ENCODE measurements around the gene PUM1. TPM values are rescaled to one million over a fixed set of nuclear protein-coding genes. Genes with fewer than 3 reads are reported as not detected.
"Not testable (repeated sequence)": the region's sequence is repeated elsewhere in the genome, so short reads cannot be mapped to it uniquely, and the experiment has no call there.

Gene PUM1
- total RNA-seq, 2 donors from 2014 or later, result 30.9 to 32.3 TPM

DNA sequence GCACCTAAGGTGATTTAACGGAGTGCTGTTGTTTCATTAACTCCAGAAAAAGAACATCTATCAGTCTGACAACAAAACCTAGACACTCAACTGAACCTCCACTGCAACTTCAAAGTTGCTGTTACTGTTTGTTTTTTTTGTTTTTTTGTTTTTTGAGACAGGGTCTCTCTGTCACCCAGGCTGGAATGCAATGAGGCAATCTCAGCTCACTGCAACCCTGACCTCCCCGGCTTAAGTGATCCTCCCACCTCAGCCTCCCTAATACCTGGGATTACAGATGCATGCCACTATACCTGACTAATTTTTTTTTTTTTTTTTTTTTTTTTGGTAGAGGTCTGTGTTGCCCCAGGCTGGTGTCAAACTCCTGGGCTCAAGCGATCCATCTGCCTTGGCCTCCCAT lies 90.3 kb downstream of the PUM1 start:
- DNase-seq (no peak), ATAC-seq (no peak)
- Histone ChIP-seq H3K4me3 (no peak overlapping the region), H3K36me3 (replicated peaks in 1 of 2; ENCODE audit: insufficient read depth in 1 of 2, low read depth in 2 of 2) (peaks cover 0 to 8% of the 10 kb centered on the region in 2 donors), H3K27me3 (no peaks in the 10 kb centered on the region), H3K4me1 (peaks cover 30% of the 10 kb centered on the region), H3K9me3 (no peaks in the 10 kb centered on the region), H3K27ac (peak overlapping the region in 2 of 4 donors; percentile 51 to 74)
- intact Hi-C loops (cut with DNase I), result no loop called here
- WGBS, 2 donors, result 88 to 91% methylated on average over 3 of the region's 3 CpGs
- no peak for TF ChIP-seq POLR2A (IDR thresholded peaks at IDR 0.05)
- TF ChIP-seq, protein P1, sequence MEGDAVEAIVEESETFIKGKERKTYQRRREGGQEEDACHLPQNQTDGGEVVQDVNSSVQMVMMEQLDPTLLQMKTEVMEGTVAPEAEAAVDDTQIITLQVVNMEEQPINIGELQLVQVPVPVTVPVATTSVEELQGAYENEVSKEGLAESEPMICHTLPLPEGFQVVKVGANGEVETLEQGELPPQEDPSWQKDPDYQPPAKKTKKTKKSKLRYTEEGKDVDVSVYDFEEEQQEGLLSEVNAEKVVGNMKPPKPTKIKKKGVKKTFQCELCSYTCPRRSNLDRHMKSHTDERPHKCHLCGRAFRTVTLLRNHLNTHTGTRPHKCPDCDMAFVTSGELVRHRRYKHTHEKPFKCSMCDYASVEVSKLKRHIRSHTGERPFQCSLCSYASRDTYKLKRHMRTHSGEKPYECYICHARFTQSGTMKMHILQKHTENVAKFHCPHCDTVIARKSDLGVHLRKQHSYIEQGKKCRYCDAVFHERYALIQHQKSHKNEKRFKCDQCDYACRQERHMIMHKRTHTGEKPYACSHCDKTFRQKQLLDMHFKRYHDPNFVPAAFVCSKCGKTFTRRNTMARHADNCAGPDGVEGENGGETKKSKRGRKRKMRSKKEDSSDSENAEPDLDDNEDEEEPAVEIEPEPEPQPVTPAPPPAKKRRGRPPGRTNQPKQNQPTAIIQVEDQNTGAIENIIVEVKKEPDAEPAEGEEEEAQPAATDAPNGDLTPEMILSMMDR (IDR thresholded peaks at IDR 0.05), result no peak

GRCh38 chr1:30974536-30974935 lies 91.0 kb downstream of the PUM1 start:
- DNase-seq, result no peak
- no peak overlapping the region for H3K27ac ChIP-seq

GRCh38 chr1:30972349-30972748 lies 93.2 kb downstream of the PUM1 start:
- H3K36me3 ChIP-seq (replicated peaks in 1 of 2; ENCODE audit: insufficient read depth in 1 of 2, low read depth in 2 of 2); H3K4me3 ChIP-seq; intact Hi-C loops (cut with DNase I); ATAC-seq; H3K27me3 ChIP-seq; DNase-seq; H3K9me3 ChIP-seq; H3K27ac ChIP-seq: not testable (repeated sequence)
- H3K4me1 ChIP-seq, result peaks cover 33% of the 10 kb centered on the region
- 83 to 92% methylated on average over 4 of the region's 4 CpGs for WGBS, 2 donors

More at GRCh38 chr1:30974536-30974935, 91.0 kb downstream of the PUM1 start:
- ATAC-seq, result no peak
- H3K9me3 ChIP-seq, result no peaks in the 10 kb centered on the region
- H3K4me3 ChIP-seq, result no peak overlapping the region
- H3K4me1 ChIP-seq, result peaks cover 30% of the 10 kb centered on the region
- peaks cover 0 to 4% of the 10 kb centered on the region in 2 donors for H3K36me3 ChIP-seq (replicated peaks in 1 of 2; ENCODE audit: insufficient read depth in 1 of 2, low read depth in 2 of 2)
- intact Hi-C loops (cut with DNase I), result no loop called here
- no peak for TF ChIP-seq POLR2A (IDR thresholded peaks at IDR 0.05)
- TF ChIP-seq, protein P1 (IDR thresholded peaks at IDR 0.05), result no peak
- no peaks in the 10 kb centered on the region for H3K27me3 ChIP-seq
- WGBS, 2 donors, result 77 to 94% methylated on average over 4 of the region's 4 CpGs

DNA sequence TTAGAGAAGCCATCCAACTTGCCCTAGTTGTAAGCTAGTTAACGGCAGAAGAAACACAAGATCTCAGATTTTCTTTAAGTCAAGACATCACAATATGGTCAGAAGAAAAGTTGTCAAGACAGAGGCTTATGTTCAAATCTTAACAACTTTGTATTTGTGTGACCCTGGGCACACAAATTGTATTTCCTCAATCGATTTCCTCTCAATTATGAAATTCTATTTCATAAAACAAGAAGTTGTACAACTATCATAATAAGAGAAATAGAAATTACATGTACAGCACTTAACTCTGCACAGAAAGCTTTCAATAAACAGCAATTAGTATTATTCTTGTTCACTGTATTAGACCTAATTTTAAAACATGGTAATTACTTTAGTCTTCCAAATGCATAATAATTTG lies 94.0 kb downstream of the PUM1 start:
- Histone ChIP-seq H3K27me3 (no peaks in the 10 kb centered on the region), H3K36me3 (replicated peaks in 1 of 2; ENCODE audit: insufficient read depth in 1 of 2, low read depth in 2 of 2) (peaks cover 0 to 7% of the 10 kb centered on the region in 2 donors), H3K9me3 (no peaks in the 10 kb centered on the region), H3K4me1 (peaks cover 32% of the 10 kb centered on the region), H3K27ac (no peak overlapping the region), H3K4me3 (no peak overlapping the region)
- ATAC-seq (no peak), DNase-seq (no peak)
- TF ChIP-seq, protein P1 (IDR thresholded peaks at IDR 0.05), result no peak
- no peak for TF ChIP-seq POLR2A (IDR thresholded peaks at IDR 0.05)
- intact Hi-C loops (cut with DNase I), result no loop called here
- WGBS, 2 donors, result 73 to 75% methylated on average over 2 of the region's 2 CpGs

DNA sequence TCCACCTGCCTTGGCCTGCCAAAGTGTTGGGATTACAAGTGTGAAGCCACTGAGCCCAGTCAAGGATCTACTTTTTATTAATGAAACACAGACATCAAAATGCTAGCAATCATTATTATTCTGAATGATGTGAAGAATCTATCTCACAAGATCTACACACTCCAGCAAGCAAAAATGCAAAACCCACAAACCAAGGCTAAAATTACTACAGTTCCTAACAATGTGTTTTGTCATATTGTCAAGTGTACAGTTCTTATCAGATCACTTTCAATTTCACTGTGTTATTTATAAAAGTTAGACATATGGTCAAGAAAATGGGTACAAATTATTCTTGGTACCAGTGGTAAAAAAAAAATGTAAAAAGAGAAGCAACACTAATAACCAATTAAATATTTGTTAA lies 95.6 kb downstream of the PUM1 start:
- Histone ChIP-seq H3K27me3 (no peaks in the 10 kb centered on the region), H3K4me3 (no peak overlapping the region), H3K36me3 (replicated peaks in 1 of 2; ENCODE audit: insufficient read depth in 1 of 2, low read depth in 2 of 2) (peaks cover 5 to 17% of the 10 kb centered on the region in 2 donors), H3K4me1 (peaks cover 16% of the 10 kb centered on the region), H3K9me3 (no peaks in the 10 kb centered on the region), H3K27ac (peak overlapping the region in 1 of 4 donors; percentile 34)
- no peak for ATAC-seq
- intact Hi-C loops (cut with DNase I), result no loop called here
- TF ChIP-seq, protein P1 (IDR thresholded peaks at IDR 0.05), result no peak
- no peak for TF ChIP-seq POLR2A (IDR thresholded peaks at IDR 0.05)
- no peak for DNase-seq
